ENCODE results near the gene SLC5A6.

SLC5A6 gene

GRCh38 chr2:27243391-27244130 lies 31.5 kb upstream of the SLC5A6 start:
- TF ChIP-seq CTCF (conservative IDR thresholded peaks at IDR 0.05) = no peak
- H3K27ac ChIP-seq = no peak overlapping the region

- no peak overlapping the region for H3K27ac ChIP-seq
- TF ChIP-seq CTCF (conservative IDR thresholded peaks at IDR 0.05) = no peak
These were observed 30.5 kb upstream of the SLC5A6 start for GRCh38 chr2:27242614-27242951.

GRCh38 chr2:27241761-27242613 lies 29.9 kb upstream of the SLC5A6 start:
- TF ChIP-seq CTCF (conservative IDR thresholded peaks at IDR 0.05) = no peak

GRCh38 chr2:27240406-27240805 lies 28.3 kb upstream of the SLC5A6 start:
- TF ChIP-seq CTCF (conservative IDR thresholded peaks at IDR 0.05) = no peak
- H3K27ac ChIP-seq = no peak overlapping the region

More at GRCh38 chr2:27241761-27242613, 29.9 kb upstream of the SLC5A6 start:
- H3K27ac ChIP-seq = no peak overlapping the region

GRCh38 chr2:27238976-27239375 lies 26.9 kb upstream of the SLC5A6 start:
- H3K27ac ChIP-seq = no peak overlapping the region
- no peak for TF ChIP-seq CTCF (conservative IDR thresholded peaks at IDR 0.05)

GRCh38 chr2:27237341-27237945 lies 25.4 kb upstream of the SLC5A6 start:
- TF ChIP-seq CTCF (conservative IDR thresholded peaks at IDR 0.05) = no peak
- no peak overlapping the region for H3K27ac ChIP-seq

- TF ChIP-seq CTCF (conservative IDR thresholded peaks at IDR 0.05) = no peak
- no peak overlapping the region for H3K27ac ChIP-seq
These were observed 24.6 kb upstream of the SLC5A6 start for GRCh38 chr2:27236626-27237025.
